HG03060 (cell line): ENCODE data around the gene TNIP2.

ENCODE experiments used
- ATAC-seq: cut with Tn5 transposase; IDR thresholded peaks from one replicate; pipeline ENCODE4 v1.9.1; 2021; ENCODE audit warnings: low read depth, moderate number of reproducible peaks; ENCODE audit not compliant: unreplicated experiment

TNIP2 gene

GRCh38 chr4:2725380-2725779 lies 30.8 kb downstream of the TNIP2 start:
- ATAC-seq = no peak

DNA sequence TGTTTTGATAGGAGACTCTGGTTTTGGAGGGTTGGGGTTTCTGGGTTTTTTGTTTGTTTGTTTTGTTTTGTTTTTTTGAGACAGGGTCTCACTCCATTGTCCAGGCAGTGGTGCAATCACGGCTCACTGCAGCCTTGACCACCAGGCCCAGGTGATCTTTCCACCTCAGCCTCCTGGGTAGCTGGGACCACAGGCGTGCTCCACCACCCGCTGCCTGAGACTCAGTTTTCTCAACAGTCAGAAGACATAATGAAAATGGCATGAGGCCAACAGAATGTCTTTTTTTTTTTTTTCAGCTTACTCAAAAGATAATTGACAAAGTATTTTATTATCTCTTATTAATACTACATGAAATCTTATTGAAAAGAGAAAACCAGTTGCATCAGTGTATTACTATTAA lies 32.4 kb downstream of the TNIP2 start:
- ATAC-seq = no peak

DNA sequence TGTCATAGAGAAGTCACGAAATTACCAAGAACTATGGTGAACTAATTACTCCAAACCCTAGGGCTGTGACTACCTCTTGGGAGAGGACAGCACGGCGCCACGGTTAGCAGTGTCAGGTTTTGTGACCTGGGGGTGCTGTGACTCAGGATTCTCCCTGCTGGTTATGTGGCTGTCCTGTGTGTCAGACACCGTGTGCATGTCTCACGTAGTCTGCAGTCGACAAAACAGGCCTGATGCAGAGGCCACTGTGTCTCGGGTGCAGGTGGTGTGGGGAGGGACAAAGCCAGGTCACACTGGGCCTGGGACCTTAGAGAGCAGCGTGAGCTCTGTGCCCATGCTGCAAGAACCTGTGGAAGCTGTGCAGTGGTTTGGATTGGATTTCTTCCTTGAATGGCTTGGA lies 34.1 kb downstream of the TNIP2 start:
- no peak for ATAC-seq

DNA sequence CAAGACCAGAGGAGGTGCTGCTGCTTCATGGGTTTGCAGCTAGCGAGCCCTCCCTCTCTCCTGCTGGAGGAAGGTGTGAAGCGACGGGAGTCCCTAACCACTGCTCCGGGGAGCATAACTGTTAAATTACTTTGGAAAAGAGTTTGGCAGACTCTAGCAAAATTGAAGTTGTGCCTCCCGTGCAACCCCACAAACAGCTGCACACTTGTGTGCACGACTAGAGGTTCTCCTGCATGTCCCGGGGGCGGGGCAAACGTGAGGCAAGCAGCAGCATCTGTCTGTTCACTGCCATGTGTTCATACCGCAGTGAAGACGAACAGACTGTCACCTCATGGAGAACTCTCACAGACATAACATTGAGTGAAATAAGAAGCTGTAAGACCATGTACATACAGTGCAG lies 34.5 kb downstream of the TNIP2 start:
- no peak for ATAC-seq

GRCh38 chr4:2716236-2716635 lies 39.9 kb downstream of the TNIP2 start:
- ATAC-seq = no peak

DNA sequence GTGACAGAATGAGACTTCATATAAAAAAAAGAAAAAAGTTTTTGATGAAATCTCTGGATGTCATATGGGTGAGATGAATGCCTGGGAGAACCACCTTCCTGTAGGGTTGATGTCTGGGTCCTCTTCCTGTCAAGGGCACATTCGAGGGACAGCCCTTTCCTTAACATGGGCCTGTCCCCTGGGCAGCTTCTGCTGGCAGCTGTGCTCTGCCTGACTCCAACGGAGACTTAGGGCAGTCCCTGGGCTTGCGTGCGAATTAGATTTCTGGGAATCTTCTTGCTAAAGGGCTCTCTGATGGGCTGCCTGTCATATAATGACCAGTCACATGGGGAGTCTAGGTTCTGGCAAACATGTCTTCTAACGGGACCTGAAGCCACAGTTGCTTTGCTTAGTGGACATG lies 40.7 kb downstream of the TNIP2 start:
- no peak for ATAC-seq

GRCh38 chr4:2714918-2715317 lies 41.2 kb downstream of the TNIP2 start:
- no peak for ATAC-seq

- ATAC-seq = no peak
Measured at GRCh38 chr4:2714061-2714770, 41.9 kb downstream of the TNIP2 start.

GRCh38 chr4:2713337-2713736 lies 42.8 kb downstream of the TNIP2 start:
- no peak for ATAC-seq

GRCh38 chr4:2712261-2712842 lies 43.8 kb downstream of the TNIP2 start:
- ATAC-seq = no peak

DNA sequence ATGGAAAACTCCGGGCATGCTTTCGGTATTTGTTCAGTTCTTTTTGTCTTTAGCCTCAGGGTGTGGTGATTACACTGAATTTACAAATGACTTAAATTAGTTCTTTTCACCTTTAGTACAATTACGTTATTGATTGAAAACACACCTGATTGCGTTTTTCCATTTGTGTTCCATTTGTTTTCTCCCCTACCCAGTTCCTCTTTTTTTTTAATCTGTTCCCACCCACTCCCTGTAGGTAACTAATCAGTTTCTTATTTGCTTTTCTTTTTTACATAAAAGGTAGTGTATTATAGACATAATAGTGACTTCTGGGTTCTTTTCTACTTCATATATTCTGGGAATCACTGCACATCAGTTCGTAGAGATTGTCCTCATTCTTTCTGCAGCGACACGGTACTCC lies 53.4 kb downstream of the TNIP2 start:
- no peak for ATAC-seq

DNA sequence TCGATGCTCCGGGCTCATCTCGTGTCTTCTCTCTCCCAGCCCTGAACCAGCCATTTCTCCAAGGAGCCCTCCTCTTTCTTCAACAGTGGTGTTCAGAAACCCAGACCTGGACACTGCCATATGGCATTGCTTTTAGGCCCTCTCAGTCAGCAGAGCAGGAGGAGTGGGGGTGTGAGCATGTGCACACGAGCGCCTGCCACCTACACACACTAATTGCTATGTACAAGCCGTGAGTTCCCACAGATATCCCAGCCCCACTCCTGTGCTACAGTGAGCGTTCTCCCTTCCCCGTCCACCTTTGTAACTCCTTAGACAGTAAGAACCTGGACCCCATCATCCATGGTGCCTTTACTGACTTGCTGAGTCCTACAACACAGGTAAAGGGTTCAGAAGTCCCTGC lies 53.8 kb downstream of the TNIP2 start:
- ATAC-seq = no peak

GRCh38 chr4:2700031-2700430 lies 56.1 kb downstream of the TNIP2 start:
- no peak for ATAC-seq

- ATAC-seq = no peak
Measured at GRCh38 chr4:2699534-2699933, 56.6 kb downstream of the TNIP2 start.

DNA sequence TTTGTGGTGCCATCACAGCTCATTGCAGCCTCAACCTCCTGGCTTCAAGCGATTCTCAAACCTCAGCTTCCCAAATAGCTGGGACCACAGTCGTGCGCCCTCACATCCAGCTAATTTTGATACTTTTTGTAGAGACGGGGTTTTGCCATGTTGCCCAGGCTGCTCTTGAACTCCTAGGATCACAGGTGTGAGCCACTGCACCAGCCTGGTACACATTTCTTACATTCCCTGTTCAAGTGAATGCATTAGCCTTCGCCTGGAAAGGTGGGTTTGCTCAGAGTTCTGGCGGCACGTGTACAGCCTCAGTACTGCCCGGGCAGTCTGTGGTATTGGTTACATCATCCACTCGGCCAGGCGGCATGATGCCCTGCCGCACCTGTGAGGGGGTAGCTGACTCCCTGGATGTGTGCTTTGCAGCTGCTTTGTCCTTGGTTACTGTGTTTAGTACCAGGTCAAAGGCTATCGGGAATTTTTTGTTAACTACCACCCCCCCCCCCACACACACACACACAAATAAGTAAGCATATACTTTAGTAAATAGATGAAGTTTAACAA lies 57.1 kb downstream of the TNIP2 start:
- no peak for ATAC-seq

DNA sequence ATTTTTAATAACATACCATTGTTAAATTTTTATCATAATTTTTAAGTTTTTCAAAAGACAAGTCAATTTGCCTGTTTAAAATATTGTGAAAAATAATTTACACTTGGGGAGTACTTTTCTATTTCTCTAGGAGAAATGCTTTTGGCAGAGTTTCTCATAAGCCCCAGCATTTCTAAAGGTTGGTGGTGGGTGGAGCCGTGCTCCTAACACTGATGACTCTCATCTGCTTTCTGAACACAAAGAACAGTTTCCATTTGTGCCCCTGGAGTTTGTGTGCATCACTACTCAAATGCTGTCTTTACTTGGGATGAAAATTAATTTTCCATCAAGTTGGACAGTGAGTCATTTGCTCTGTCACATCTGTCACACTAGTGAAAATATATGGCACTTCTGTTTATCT lies 57.6 kb downstream of the TNIP2 start:
- ATAC-seq = no peak

DNA sequence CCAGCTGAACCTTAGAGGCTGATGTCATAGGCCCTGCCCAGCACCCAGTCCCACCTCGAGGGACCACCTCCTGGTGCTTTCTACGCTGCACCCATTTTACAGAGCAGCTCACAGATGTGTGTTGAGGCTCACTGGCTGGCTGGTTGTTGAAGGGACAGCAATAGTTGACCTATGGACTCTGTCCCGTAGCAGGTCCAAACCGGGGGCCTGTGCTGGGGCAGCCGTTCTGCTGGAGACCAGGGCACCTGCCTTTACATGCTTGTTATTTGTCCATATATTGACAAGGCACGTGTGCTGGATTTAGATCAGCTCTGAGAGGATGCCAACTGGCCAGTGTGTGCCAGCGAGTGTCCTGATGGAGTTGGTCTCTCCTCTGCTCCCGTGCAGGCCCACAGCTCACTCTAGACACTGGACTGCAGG lies 58.1 kb downstream of the TNIP2 start:
- no peak for ATAC-seq

DNA sequence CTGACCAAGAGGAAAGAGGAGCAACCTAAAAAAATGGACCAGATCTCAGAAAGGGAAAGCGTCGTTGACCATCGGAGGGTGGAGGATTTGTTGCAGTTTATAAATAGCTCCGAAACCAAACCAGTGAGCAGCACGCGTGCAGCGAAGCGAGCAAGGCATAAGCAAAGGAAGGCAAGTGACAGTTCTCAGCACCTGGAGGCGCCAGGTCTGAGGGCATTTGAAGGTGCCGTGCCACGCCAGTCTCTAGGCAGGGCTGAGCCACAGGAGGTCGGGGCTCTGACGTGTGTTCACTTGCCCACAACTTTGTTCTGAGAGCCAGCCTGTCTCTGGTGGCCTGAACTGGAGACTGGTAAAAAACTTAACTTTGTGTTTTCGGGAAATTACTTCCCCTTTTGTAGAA lies 59.7 kb downstream of the TNIP2 start:
- ATAC-seq = peak; percentile 88

DNA sequence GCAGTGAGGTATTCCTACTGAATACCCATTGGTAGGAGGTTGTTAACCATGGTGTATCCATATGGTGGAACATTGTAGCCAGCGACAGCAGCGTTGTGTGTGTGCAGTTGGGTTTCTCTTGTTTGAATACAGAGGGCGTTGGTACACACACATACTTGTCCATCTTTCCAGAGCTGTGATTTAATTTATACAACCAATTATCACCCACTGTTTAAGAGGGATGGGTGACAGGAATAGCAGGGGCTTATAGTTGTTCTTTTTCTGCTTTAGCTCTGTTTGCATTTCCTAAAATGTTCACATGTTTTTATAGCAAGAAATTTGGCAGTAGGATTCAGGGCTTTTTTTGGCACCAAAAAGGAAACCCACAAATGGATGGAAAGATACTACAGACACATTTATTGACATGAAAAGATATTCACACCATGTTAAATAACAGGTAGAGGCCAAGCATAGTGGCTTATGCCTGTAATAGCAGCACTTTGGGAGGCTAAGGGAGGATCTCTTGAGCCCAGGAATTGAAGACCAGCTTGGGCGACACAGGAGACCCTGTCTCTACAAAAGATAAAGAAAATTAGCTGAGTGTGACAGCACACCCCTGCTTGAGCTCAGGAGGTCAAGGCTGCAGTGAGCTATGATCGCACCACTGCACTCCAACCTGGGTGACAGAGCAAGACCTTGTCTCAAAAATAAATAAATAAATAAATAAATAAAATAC lies 60.6 kb downstream of the TNIP2 start:
- no peak for ATAC-seq

DNA sequence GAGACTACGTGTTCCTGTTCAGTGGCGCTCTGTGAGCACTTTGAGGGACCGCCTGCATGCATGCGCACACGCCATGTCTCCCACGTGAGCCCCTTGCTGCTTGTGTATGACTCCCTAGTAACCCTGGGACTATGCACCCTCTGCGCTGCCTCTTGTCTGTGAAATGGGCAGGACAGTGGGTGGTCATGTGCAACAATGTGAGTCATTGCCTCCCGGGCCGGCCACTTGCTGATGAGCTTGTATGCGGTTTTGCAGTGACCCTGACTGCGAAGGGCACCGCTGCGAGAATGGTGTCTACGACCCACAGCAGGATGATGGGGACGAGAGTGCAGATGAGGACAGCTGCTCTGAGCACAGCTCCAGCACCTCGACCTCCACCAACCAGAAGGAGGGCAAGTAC lies 61.4 kb downstream of the TNIP2 start:
- ATAC-seq = no peak

- ATAC-seq = no peak
Measured at GRCh38 chr4:2691952-2692435, 64.1 kb downstream of the TNIP2 start.
